Measurements from ENCODE around the gene AOPEP. TPM values are rescaled to one million over a fixed set of nuclear protein-coding genes. Genes with fewer than 3 reads are reported as not detected.

The AOPEP gene
- total RNA-seq, 1 experiment from 2014 or later, result 15.0 TPM

DNA sequence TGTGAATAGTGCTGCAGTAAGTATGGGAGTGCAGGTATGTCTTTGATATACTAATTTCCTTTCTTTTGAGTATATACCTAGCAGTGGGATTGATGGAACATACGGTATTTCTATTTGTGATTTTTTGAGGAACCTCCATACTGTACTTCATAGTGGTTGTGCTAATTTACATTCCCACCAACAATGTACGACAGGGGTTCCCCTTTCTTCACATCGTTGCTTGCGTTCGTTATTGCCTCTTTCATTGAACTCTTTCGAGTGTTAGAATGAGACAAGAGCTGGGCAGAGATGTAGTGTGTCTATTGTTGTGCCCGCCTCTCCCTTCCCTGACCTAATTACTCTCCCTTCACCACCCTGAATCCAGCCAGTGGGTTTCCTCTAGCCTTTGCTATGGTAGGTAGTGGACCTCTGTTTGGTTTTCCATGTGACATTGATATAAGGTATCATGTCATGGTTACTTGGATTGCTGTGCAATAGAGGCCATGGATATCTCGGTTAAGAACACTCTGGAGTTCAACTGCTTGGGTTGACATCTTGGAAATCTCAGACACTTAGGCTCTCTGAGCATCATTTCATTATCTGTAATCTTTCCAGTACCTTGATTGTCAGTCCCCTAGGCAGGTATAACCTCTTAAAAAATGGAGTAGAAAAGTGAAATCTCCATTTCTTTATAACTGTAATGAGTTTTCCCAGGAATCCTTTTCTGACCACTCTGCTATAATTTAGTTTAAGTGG is 19.5 kb downstream of the AOPEP start:
- H2BK120ac ChIP-seq (ENCODE audit: low read depth, low read length, poor library complexity, severe bottlenecking), result no peak overlapping the region
- H3K4ac ChIP-seq (ENCODE audit: low read depth, low read length), result no peak overlapping the region
- H3K9ac ChIP-seq (ENCODE audit: extremely low read depth, insufficient read length, low read length), result no peak overlapping the region
- no peak overlapping the region for H2AK5ac ChIP-seq (ENCODE audit: insufficient read length, low read length)
- H2BK12ac ChIP-seq (ENCODE audit: insufficient read length, low read depth, low read length), result no peak overlapping the region
- H3K18ac ChIP-seq (ENCODE audit: insufficient read length, low read depth, low read length), result no peak overlapping the region
- H3K27me3 ChIP-seq (ENCODE audit: insufficient read depth, low read length), result no peaks in the 10 kb centered on the region
- H2BK15ac ChIP-seq (ENCODE audit: low read depth, low read length), result no peak overlapping the region
- Mint-ChIP-seq H3K36me3 (ENCODE audit: insufficient read depth in 1 of 3, low read depth in 3 of 3) (peaks cover 15 to 19% (median 18%) of the 10 kb centered on the region in 3 experiments), H3K27me3 (ENCODE audit: low read depth) (no peaks in the 10 kb centered on the region), H3K4me1 (no peaks in the 10 kb centered on the region), H3K27ac (no peak overlapping the region), H3K9me3 (peaks cover 12% of the 10 kb centered on the region in 2 experiments), H3K4me3 (no peak overlapping the region)
- WGBS (ENCODE audit: extremely low coverage, insufficient read length, low lambda C conversion rate), result no CpG with 5 or more reads among the region's 8 CpGs
- H4K8ac ChIP-seq (replicated peaks; ENCODE audit: insufficient read length, low read depth, low read length), result no peak overlapping the region
- H3K4me1 ChIP-seq (ENCODE audit: insufficient read depth, low read length), result no peaks in the 10 kb centered on the region
- H3K79me2 ChIP-seq (ENCODE audit: insufficient read depth, low read length), result no peaks in the 10 kb centered on the region
- H4K5ac ChIP-seq (ENCODE audit: insufficient read length, low read depth, low read length), result no peak overlapping the region
- H3K14ac ChIP-seq (ENCODE audit: insufficient read depth, low read length), result no peak overlapping the region
- no peak overlapping the region for H3T11ph ChIP-seq (ENCODE audit: low read length)
- no peaks in the 10 kb centered on the region for H3K23me2 ChIP-seq (ENCODE audit: insufficient read length, low read depth, low read length, poor library complexity, severe bottlenecking)
- H2BK20ac ChIP-seq (ENCODE audit: low read depth, low read length, poor library complexity, severe bottlenecking), result no peak overlapping the region
- DNase-seq, result no peak
- H3K23ac ChIP-seq (ENCODE audit: insufficient read length, low read depth, low read length), result no peak overlapping the region
- no peak for TF ChIP-seq CTCF (conservative IDR thresholded peaks at IDR 0.05)
- no peaks in the 10 kb centered on the region for H3K9me3 ChIP-seq (ENCODE audit: control insufficient read depth, low read depth, low read length)
- H4K91ac ChIP-seq (ENCODE audit: insufficient read length, low read depth, low read length), result no peak overlapping the region
- no peak overlapping the region for H2AFZ ChIP-seq (ENCODE audit: low read length)
- H3K27ac ChIP-seq (ENCODE audit: insufficient read length, low read depth, low read length), result no peak overlapping the region
- H3K79me1 ChIP-seq (ENCODE audit: insufficient read depth, low read depth, low read length, poor library complexity, severe bottlenecking), result no peaks in the 10 kb centered on the region
- H3K56ac ChIP-seq (ENCODE audit: insufficient read length, low read depth, low read length), result no peak overlapping the region
- no peaks in the 10 kb centered on the region for H4K20me1 ChIP-seq (ENCODE audit: control insufficient read depth, insufficient read depth, insufficient read length)
- H2BK5ac ChIP-seq (ENCODE audit: insufficient read length, low read length), result no peak overlapping the region
- no peak overlapping the region for H3K4me2 ChIP-seq (ENCODE audit: insufficient read depth, insufficient read length, low read length)
